Mesothelial cell of epicardium (in vitro differentiated cells): ENCODE data around the gene PRKG2. TPM values are rescaled to one million over a fixed set of nuclear protein-coding genes. Genes with fewer than 3 reads are reported as not detected.

ENCODE experiments used
- DNase-seq, 2 experiments: peaks; one replicate each; pipeline ENCODE4 v3.0.0; 2021; ENCODE audit warnings: low spot score in 2 of 2; ENCODE audit not compliant: unreplicated experiment in 2 of 2
- H3K27ac Mint-ChIP-seq: 2 replicates; pipeline ENCODE4 v1.8.0; 2021; ENCODE audit warnings: mixed read lengths
- H3K27me3 Mint-ChIP-seq: 2 replicates; pipeline ENCODE4 v1.8.0; 2021; ENCODE audit warnings: low read depth, mixed read lengths
- H3K36me3 Mint-ChIP-seq: 2 replicates; pipeline ENCODE4 v1.8.0; 2021; ENCODE audit warnings: mixed read lengths
- H3K4me1 Mint-ChIP-seq: 2 replicates; pipeline ENCODE4 v1.8.0; 2021; ENCODE audit warnings: mixed read lengths
- H3K4me3 Mint-ChIP-seq: 2 replicates; pipeline ENCODE4 v1.8.0; 2021; ENCODE audit warnings: mild to moderate bottlenecking, moderate library complexity, mixed read lengths
- H3K9me3 Mint-ChIP-seq: 2 replicates; pipeline ENCODE4 v1.8.0; 2021; ENCODE audit warnings: mixed read lengths
- CTCF ChIP-seq: fragments of 200-600 bp; sonication (generic); IDR thresholded peaks from one replicate; pipeline ENCODE4 v1.5.0; 2021; ENCODE audit warnings: antibody characterized with exemption; ENCODE audit not compliant: unreplicated experiment
- total RNA-seq: library from RNA; stranded (reverse); gene quantifications from 3 replicates; pipeline ENCODE4 v1.2.1, GENCODE V29; 2021

PRKG2 gene
- total RNA-seq, 1 donor from 2014 or later = 0.83 TPM

- no peaks in the 10 kb centered on the region for H3K9me3 Mint-ChIP-seq
- H3K27ac Mint-ChIP-seq = no peak overlapping the region
- H3K27me3 Mint-ChIP-seq = peaks cover 7% of the 10 kb centered on the region
- no peak for DNase-seq
- no peak overlapping the region for H3K4me3 Mint-ChIP-seq
- H3K4me1 Mint-ChIP-seq = no peaks in the 10 kb centered on the region
- no peak for TF ChIP-seq CTCF
- H3K36me3 Mint-ChIP-seq = no peaks in the 10 kb centered on the region
These were observed 102.0 kb downstream of the PRKG2 start for GRCh38 chr4:81113024-81113423.

GRCh38 chr4:81109356-81109755 is 105.7 kb downstream of the PRKG2 start:
- Mint-ChIP-seq H3K27ac (no peak overlapping the region), H3K4me1 (peaks cover 3% of the 10 kb centered on the region), H3K9me3 (peaks cover 5% of the 10 kb centered on the region), H3K4me3 (no peak overlapping the region), H3K27me3 (no peaks in the 10 kb centered on the region), H3K36me3 (peaks cover 3% of the 10 kb centered on the region)
- no peak for DNase-seq
- no peak for TF ChIP-seq CTCF

GRCh38 chr4:81106150-81106549 is 108.9 kb downstream of the PRKG2 start:
- Mint-ChIP-seq H3K4me3 (no peak overlapping the region), H3K27ac (no peak overlapping the region), H3K27me3 (no peaks in the 10 kb centered on the region), H3K9me3 (peaks cover 5% of the 10 kb centered on the region), H3K4me1 (peaks cover 3% of the 10 kb centered on the region), H3K36me3 (peaks cover 3% of the 10 kb centered on the region)
- no peak for TF ChIP-seq CTCF
- DNase-seq = no peak

GRCh38 chr4:81102107-81102506 is 112.9 kb downstream of the PRKG2 start:
- no peak for DNase-seq

GRCh38 chr4:81096566-81096965 is 118.5 kb downstream of the PRKG2 start:
- Mint-ChIP-seq H3K36me3 (no peaks in the 10 kb centered on the region), H3K27ac (no peak overlapping the region), H3K4me1 (no peaks in the 10 kb centered on the region), H3K9me3 (peaks cover 8% of the 10 kb centered on the region), H3K4me3 (no peak overlapping the region), H3K27me3 (no peaks in the 10 kb centered on the region)
- no peak for TF ChIP-seq CTCF
- DNase-seq = no peak

More at GRCh38 chr4:81102107-81102506, 112.9 kb downstream of the PRKG2 start:
- Mint-ChIP-seq H3K36me3 (peaks cover 1% of the 10 kb centered on the region), H3K27me3 (no peaks in the 10 kb centered on the region), H3K4me1 (peaks cover 3% of the 10 kb centered on the region), H3K9me3 (peaks cover 10% of the 10 kb centered on the region), H3K4me3 (no peak overlapping the region), H3K27ac (no peak overlapping the region)
- no peak for TF ChIP-seq CTCF

- no peak for TF ChIP-seq CTCF
- DNase-seq = no peak
- Mint-ChIP-seq H3K4me1 (no peaks in the 10 kb centered on the region), H3K9me3 (peaks cover 8% of the 10 kb centered on the region), H3K4me3 (no peak overlapping the region), H3K27me3 (no peaks in the 10 kb centered on the region), H3K36me3 (no peaks in the 10 kb centered on the region), H3K27ac (no peak overlapping the region)
These were observed 119.6 kb downstream of the PRKG2 start for GRCh38 chr4:81095389-81095788.
